SK-N-SH (cell line): Measurements from ENCODE around the gene ASAH2. TPM values are rescaled to one million over a fixed set of nuclear protein-coding genes. Genes with fewer than 3 reads are reported as not detected.

ENCODE experiments used
- CTCF ChIA-PET: fragments of 300-600, 350-600 bp; formaldehyde crosslinking; extraction: SDS; loops from one replicate; lab custom pipeline; 2021; lab: Yijun Ruan, JAX
- POLR2A ChIA-PET: fragments of 350-600 bp; sonication (Branson Sonifier 250); formaldehyde crosslinking; extraction: SDS; loops from one replicate; lab custom pipeline; 2020; ENCODE audit warnings: antibody characterized with exemption, inconsistent platforms; lab: Yijun Ruan, JAX
- DNase-seq: peaks from one replicate; pipeline ENCODE4 v3.0.0; 2012
- H2AFZ ChIP-seq: fragments of 200-600 bp; sonication (generic); 2 replicates; pipeline ENCODE4 v1.8.1; 2016; ENCODE audit warnings: antibody characterized with exemption, mild to moderate bottlenecking, low read depth
- H3F3A ChIP-seq: fragments of 200-600 bp; sonication (generic); replicated peaks from 2 replicates; pipeline ENCODE3; 2016; ENCODE audit warnings: antibody characterized with exemption, mild to moderate bottlenecking; ENCODE audit not compliant: insufficient read depth
- H3K27ac ChIP-seq, 2 experiments: fragments of 200-500 bp in 1 of 2; fragments of 200-600 bp in 1 of 2; sonication (Bioruptor generic) in 1 of 2; sonication (generic), shearing (Covaris generic) in 1 of 2; 2 replicates each; pipeline versions ENCODE4 v1.5.1 to v1.6.1; 2014 to 2016; ENCODE audit warnings: low read depth in 2 of 2, inconsistent platforms in 1 of 2, low read length in 1 of 2, mild to moderate bottlenecking in 1 of 2, mixed read lengths in 1 of 2
- H3K27me3 ChIP-seq: fragments of 200-600 bp; sonication (generic), shearing (Covaris generic); 2 replicates; pipeline ENCODE4 v1.6.1; 2016; ENCODE audit warnings: mixed run types; ENCODE audit not compliant: insufficient read depth
- H3K36me3 ChIP-seq, 2 experiments: fragments of 200-500 bp in 1 of 2; fragments of 200-600 bp in 1 of 2; sonication (Bioruptor generic) in 1 of 2; sonication (generic) in 1 of 2; replicated peaks in 1 of 2; 2 replicates each; pipeline versions ENCODE3 to v1.5.1; 2014 to 2016; ENCODE audit warnings: low read length in 1 of 2, mild to moderate bottlenecking in 1 of 2; ENCODE audit not compliant: insufficient read depth in 2 of 2, control insufficient read depth in 1 of 2
- H3K4me1 ChIP-seq, 2 experiments: fragments of 200-500 bp in 1 of 2; fragments of 200-600 bp in 1 of 2; sonication (Bioruptor generic) in 1 of 2; sonication (generic), shearing (Covaris generic) in 1 of 2; 2 replicates each; pipeline versions ENCODE4 v1.5.1 to v1.6.1; 2014 to 2016; ENCODE audit warnings: low read depth in 1 of 2, low read length in 1 of 2, mixed run types in 1 of 2; ENCODE audit not compliant: insufficient read depth in 2 of 2, control insufficient read depth in 1 of 2
- H3K4me2 ChIP-seq: fragments of 200-600 bp; sonication (generic), shearing (Covaris generic); 2 replicates; pipeline ENCODE4 v1.6.1; 2017; ENCODE audit warnings: mixed run types
- H3K4me3 ChIP-seq, 2 experiments: fragments of 200-500 bp in 1 of 2; fragments of 200-600 bp in 1 of 2; sonication (Bioruptor generic) in 1 of 2; sonication (generic), shearing (Covaris generic) in 1 of 2; 2 replicates each; pipeline versions ENCODE4 v1.5.1 to v1.8.1; 2014 to 2016; ENCODE audit warnings: low read depth in 2 of 2, inconsistent platforms in 1 of 2, low read length in 1 of 2, mild to moderate bottlenecking in 1 of 2, mixed read lengths in 1 of 2, moderate library complexity in 1 of 2
- H3K79me2 ChIP-seq: fragments of 200-600 bp; sonication (generic); 2 replicates; pipeline ENCODE4 v1.8.1; 2017; ENCODE audit warnings: mild to moderate bottlenecking; ENCODE audit not compliant: insufficient read depth
- H3K9ac ChIP-seq: fragments of 200-600 bp; sonication (generic); 2 replicates; pipeline ENCODE4 v1.6.1; 2017; ENCODE audit warnings: mixed run types
- H3K9me2 ChIP-seq: fragments of 200-600 bp; sonication (generic); 2 replicates; pipeline ENCODE4 v1.6.1; 2017; ENCODE audit warnings: mixed run types
- H3K9me3 ChIP-seq: fragments of 200-600 bp; sonication (generic); 2 replicates; pipeline ENCODE4 v1.6.1; 2017; ENCODE audit warnings: mixed run types, mild to moderate bottlenecking, moderate library complexity
- H4K20me1 ChIP-seq: fragments of 200-600 bp; sonication (generic); 2 replicates; pipeline ENCODE4 v1.6.1; 2017; ENCODE audit warnings: mild to moderate bottlenecking, mixed run types; ENCODE audit not compliant: insufficient read depth
- CTCF ChIP-seq: fragments of 200-600 bp; sonication (generic); IDR thresholded peaks from 2 replicates; pipeline ENCODE4 v1.6.1; 2017; ENCODE audit warnings: antibody characterized with exemption, mild to moderate bottlenecking, moderate library complexity
- EP300 ChIP-seq, 2 experiments: IDR thresholded peaks; 2 replicates each; pipeline versions ENCODE4 v1.4.0 to v1.6.1; 2012; ENCODE audit warnings: borderline replicate concordance in 1 of 2, low read depth in 1 of 2, low read length in 1 of 2
- EZH2phosphoT487 ChIP-seq: fragments of 200-600 bp; sonication (generic); IDR thresholded peaks from 2 replicates; pipeline ENCODE4 v1.6.1; 2017; ENCODE audit warnings: low read depth, mixed run types, mild to moderate bottlenecking, antibody characterized with exemption, moderate library complexity, borderline replicate concordance
- FOXJ3 ChIP-seq: sonication (generic); formaldehyde crosslinking; IDR thresholded peaks from 2 replicates; pipeline ENCODE4 v1.5.1; 2020; ENCODE audit warnings: mild to moderate bottlenecking, missing genetic modification reagents
- IRF3 ChIP-seq: fragments of 150-350 bp; IDR thresholded peaks from 2 replicates; pipeline ENCODE4 v1.6.1; 2016; ENCODE audit warnings: mild to moderate bottlenecking, low read depth, low read length
- MAX ChIP-seq: IDR thresholded peaks from 2 replicates; pipeline ENCODE4 v1.4.0; 2012; ENCODE audit warnings: low read depth
- MEF2A ChIP-seq: IDR thresholded peaks from 2 replicates; pipeline ENCODE4 v1.4.0; 2012; ENCODE audit warnings: low read depth, borderline replicate concordance
- RAD21 ChIP-seq: IDR thresholded peaks from 2 replicates; pipeline ENCODE4 v1.6.1; 2012; ENCODE audit warnings: mild to moderate bottlenecking, low read length
- SMC3 ChIP-seq: IDR thresholded peaks from 2 replicates; pipeline ENCODE4 v1.6.1; 2012; ENCODE audit warnings: low read depth, low read length, improper control_type of control experiment
- TAF1 ChIP-seq: IDR thresholded peaks from 2 replicates; pipeline ENCODE4 v1.6.1; 2012; ENCODE audit warnings: low read depth, mild to moderate bottlenecking, low read length, moderate library complexity, borderline replicate concordance
- TCF12 ChIP-seq: IDR thresholded peaks from 2 replicates; pipeline ENCODE4 v1.4.0; 2012
- USF1 ChIP-seq: IDR thresholded peaks from 2 replicates; pipeline ENCODE4 v1.4.0; 2012; ENCODE audit warnings: low read depth, borderline replicate concordance
- YY1 ChIP-seq: IDR thresholded peaks from 2 replicates; pipeline ENCODE4 v1.4.0; 2012; ENCODE audit warnings: low read depth, mild to moderate bottlenecking
- ZBTB33 ChIP-seq: IDR thresholded peaks from 2 replicates; pipeline ENCODE4 v1.4.0; 2012; ENCODE audit warnings: low read depth, borderline replicate concordance
- WGBS: methylation state at CpG from one replicate; pipeline ENCODE4 v1.1.6; 2017; ENCODE audit warnings: low lambda C conversion rate; 5-methylcytosine and 5-hydroxymethylcytosine counted together
- polyA plus RNA-seq, 3 experiments: library from polyadenylated mRNA; depleted of rRNA; stranded (reverse); fragments of >200 nt; gene quantifications; 2 replicates each; pipeline ENCODE4 v1.2.3, GENCODE V29; 2012

The ASAH2 gene
- 1.8 and 2.5 TPM in 2 replicates for polyA plus RNA-seq (2012; rRNA removed)
- polyA plus RNA-seq (2012; cell fraction: cytosol; rRNA removed), result 2.1 and 3.9 TPM in 2 replicates
- polyA plus RNA-seq (2012; cell fraction: nucleus; rRNA removed), result 0.69 and 4.6 TPM in 2 replicates

- Histone ChIP-seq H3K4me2 (no peak within 1 kb of the TSS), H3K9me2 (no peaks in the 10 kb centered on the region), H3K36me3 (no peaks in the 10 kb centered on the region), H3F3A (no peaks in the 10 kb centered on the region), H3K27me3 (no peaks in the 10 kb centered on the region; the same call in 1 of the 2 replicates), H4K20me1 (no peaks in the 10 kb centered on the region), H3K4me3 (no peak within 1 kb of the TSS), H3K9me3 (no peaks in the 10 kb centered on the region), H3K4me1 (no peaks in the 10 kb centered on the region), H3K79me2 (no peaks in the 10 kb centered on the region), H3K9ac (no peak within 1 kb of the TSS), H2AFZ (no peak within 1 kb of the TSS), H3K27ac (no peak within 1 kb of the TSS)
- no peak for TF ChIP-seq TCF12
- no peak for TF ChIP-seq FOXJ3
- TF ChIP-seq CTCF, result no peak
- no peak for TF ChIP-seq IRF3
- no peak for TF ChIP-seq YY1
- TF ChIP-seq EP300 (IDR thresholded peaks at IDR 0.05; ENCODE audit: borderline replicate concordance in 1 of 2, low read depth in 1 of 2, low read length in 1 of 2), result no peak
- TF ChIP-seq TAF1, result no peak
- TF ChIP-seq RAD21, result no peak
- no peak for TF ChIP-seq MAX
- TF ChIP-seq ZBTB33, result no peak
- TF ChIP-seq MEF2A, result no peak
- no peak for TF ChIP-seq EZH2phosphoT487
- TF ChIP-seq USF1, result no peak
- no peak for TF ChIP-seq SMC3
- POLR2A ChIA-PET, result no interaction called here
- 0% methylated on average over 1 of the region's 1 CpG for WGBS
- CTCF ChIA-PET, result interaction anchor here (1.1 kb wide), 1 partner anchor 28 kb away, joined by 3 read pairs; no protein-coding TSS in a partner anchor
- DNase-seq, result no peak
These were observed at the start of gene ASAH2 for GRCh38 chr10:50251394-50251793. ASAH2 (minus strand) TSS chr10:50251516; CDS start chr10:50248610, 2,906 bp downstream.
